Measurements from ENCODE around the gene HOMER1.

Gene HOMER1

DNA sequence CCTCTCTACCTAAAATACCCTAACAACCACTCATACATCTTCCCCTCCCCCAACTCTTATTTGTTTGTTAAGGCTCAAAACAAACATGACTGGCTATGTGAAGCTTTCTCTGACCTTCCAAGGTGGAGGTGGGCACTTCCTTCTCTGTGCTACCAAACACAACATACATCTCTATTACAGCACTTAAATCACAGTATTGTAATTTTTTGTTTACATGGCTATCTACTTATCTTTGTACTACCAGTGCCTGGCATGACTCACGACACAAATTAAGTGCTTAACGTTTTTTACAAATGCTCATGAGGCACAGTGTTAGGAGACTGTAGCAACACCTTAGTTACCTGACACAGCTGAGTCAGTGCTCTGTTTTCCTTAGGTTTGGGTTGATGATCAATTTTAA is 18.6 kb downstream of the HOMER1 start:
- H4K20me1 ChIP-seq (ENCODE audit: insufficient read depth, low read length), result no peaks in the 10 kb centered on the region
- no peaks in the 10 kb centered on the region for H3K79me2 ChIP-seq (ENCODE audit: low read length)
- H3K9ac ChIP-seq (ENCODE audit: low read length), result no peak overlapping the region
- H3K9me3 ChIP-seq (ENCODE audit: insufficient read depth, low read length), result no peaks in the 10 kb centered on the region
- H2AFZ ChIP-seq (ENCODE audit: low read depth, low read length), result no peak overlapping the region
- no peak overlapping the region for H3K4me3 ChIP-seq (ENCODE audit: low read length)
- H3K27me3 ChIP-seq (ENCODE audit: low read depth, low read length), result no peaks in the 10 kb centered on the region
- no peak overlapping the region for H3K4me2 ChIP-seq (ENCODE audit: low read length)
- TF ChIP-seq, protein P1, sequence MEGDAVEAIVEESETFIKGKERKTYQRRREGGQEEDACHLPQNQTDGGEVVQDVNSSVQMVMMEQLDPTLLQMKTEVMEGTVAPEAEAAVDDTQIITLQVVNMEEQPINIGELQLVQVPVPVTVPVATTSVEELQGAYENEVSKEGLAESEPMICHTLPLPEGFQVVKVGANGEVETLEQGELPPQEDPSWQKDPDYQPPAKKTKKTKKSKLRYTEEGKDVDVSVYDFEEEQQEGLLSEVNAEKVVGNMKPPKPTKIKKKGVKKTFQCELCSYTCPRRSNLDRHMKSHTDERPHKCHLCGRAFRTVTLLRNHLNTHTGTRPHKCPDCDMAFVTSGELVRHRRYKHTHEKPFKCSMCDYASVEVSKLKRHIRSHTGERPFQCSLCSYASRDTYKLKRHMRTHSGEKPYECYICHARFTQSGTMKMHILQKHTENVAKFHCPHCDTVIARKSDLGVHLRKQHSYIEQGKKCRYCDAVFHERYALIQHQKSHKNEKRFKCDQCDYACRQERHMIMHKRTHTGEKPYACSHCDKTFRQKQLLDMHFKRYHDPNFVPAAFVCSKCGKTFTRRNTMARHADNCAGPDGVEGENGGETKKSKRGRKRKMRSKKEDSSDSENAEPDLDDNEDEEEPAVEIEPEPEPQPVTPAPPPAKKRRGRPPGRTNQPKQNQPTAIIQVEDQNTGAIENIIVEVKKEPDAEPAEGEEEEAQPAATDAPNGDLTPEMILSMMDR (IDR thresholded peaks at IDR 0.05; ENCODE audit: low read depth, low read length), result no peak
- TF ChIP-seq EZH2phosphoT487 (IDR thresholded peaks at IDR 0.05; ENCODE audit: low read depth), result no peak
- H3K27ac ChIP-seq (ENCODE audit: low read length), result no peak overlapping the region
- no peaks in the 10 kb centered on the region for H3K36me3 ChIP-seq (replicated peaks; ENCODE audit: low read depth, low read length)
- H3K4me1 ChIP-seq (ENCODE audit: low read length), result no peaks in the 10 kb centered on the region

DNA sequence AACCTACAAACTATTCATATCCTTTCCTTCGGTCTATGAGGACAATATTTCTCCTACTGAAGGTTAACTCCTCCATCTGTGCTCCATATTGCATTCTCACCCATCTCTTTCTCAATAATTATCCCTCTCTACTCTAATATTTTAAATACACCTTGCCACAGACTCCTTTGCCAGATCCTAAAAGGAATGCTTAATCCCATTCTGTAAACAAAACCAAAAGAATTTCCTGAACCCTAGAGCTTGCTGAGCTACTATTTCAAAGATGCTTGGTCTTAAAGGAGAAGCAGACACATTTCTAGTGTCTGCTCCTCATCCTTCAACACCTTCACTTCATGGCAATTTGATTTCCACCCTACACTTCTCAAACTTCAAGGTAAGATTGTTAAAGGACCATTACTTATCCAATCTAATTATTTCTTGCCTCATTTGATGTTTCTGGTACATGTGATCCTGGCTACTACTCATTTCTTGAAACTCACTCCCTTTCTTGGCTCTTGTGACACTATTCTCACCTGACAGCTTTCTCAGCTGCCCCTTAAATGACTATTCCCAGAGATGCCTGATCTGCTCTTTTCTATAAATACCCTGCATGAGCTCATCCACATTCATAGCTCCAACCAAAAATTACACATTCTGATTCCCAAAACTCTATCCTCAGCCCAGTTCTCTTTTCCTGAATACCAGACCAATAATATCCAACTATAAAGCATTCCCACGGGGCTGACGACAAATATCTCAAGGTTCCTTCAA is 20.2 kb downstream of the HOMER1 start:
- Histone ChIP-seq H3K9me3 (ENCODE audit: insufficient read depth, low read length) (no peaks in the 10 kb centered on the region), H3K27ac (ENCODE audit: low read length) (no peak overlapping the region), H4K20me1 (ENCODE audit: insufficient read depth, low read length) (no peaks in the 10 kb centered on the region), H2AFZ (ENCODE audit: low read depth, low read length) (no peak overlapping the region), H3K27me3 (ENCODE audit: low read depth, low read length) (no peaks in the 10 kb centered on the region), H3K36me3 (replicated peaks; ENCODE audit: low read depth, low read length) (no peaks in the 10 kb centered on the region), H3K4me1 (ENCODE audit: low read length) (no peaks in the 10 kb centered on the region), H3K4me3 (ENCODE audit: low read length) (no peak overlapping the region), H3K9ac (ENCODE audit: low read length) (no peak overlapping the region), H3K4me2 (ENCODE audit: low read length) (no peak overlapping the region), H3K79me2 (ENCODE audit: low read length) (no peaks in the 10 kb centered on the region)
- TF ChIP-seq, protein P1 (IDR thresholded peaks at IDR 0.05; ENCODE audit: low read depth, low read length), result no peak
- no peak for TF ChIP-seq EZH2phosphoT487 (IDR thresholded peaks at IDR 0.05; ENCODE audit: low read depth)

DNA sequence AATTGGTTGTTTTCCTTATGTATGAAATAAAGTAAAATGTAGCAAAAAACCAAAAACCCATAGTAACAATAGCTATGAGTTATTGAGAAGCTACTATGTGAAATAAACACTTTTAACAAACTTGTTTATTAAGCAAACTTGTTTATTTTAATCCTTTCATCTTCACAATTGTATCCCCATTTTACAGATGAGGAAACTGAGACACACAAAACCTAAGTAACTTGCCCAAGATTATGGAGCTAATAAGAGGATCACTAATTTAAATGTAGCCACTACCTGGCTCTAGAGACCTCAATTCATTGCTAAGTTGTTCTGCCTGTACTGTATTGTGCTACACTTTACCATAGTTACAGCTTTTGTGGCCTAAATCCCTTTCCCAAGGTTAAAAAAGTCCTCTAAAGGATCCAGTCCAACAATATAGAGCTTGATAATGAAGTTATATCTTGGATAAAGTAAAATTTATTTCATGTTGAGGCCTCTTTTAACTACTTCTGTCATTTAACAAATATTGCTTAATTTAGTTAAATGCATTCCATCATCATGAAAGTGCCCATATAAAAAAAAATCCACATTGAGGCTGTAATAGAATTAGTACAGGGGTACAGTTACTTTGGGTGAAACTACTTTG is 22.1 kb downstream of the HOMER1 start:
- Histone ChIP-seq H3K9ac (ENCODE audit: low read length) (no peak overlapping the region), H2AFZ (ENCODE audit: low read depth, low read length) (no peak overlapping the region), H4K20me1 (ENCODE audit: insufficient read depth, low read length) (no peaks in the 10 kb centered on the region), H3K27ac (ENCODE audit: low read length) (no peak overlapping the region), H3K4me3 (ENCODE audit: low read length) (no peak overlapping the region), H3K9me3 (ENCODE audit: insufficient read depth, low read length) (no peaks in the 10 kb centered on the region), H3K36me3 (replicated peaks; ENCODE audit: low read depth, low read length) (no peaks in the 10 kb centered on the region), H3K79me2 (ENCODE audit: low read length) (no peaks in the 10 kb centered on the region), H3K4me1 (ENCODE audit: low read length) (no peaks in the 10 kb centered on the region), H3K27me3 (ENCODE audit: low read depth, low read length) (no peaks in the 10 kb centered on the region), H3K4me2 (ENCODE audit: low read length) (no peak overlapping the region)
- no peak for TF ChIP-seq EZH2phosphoT487 (IDR thresholded peaks at IDR 0.05; ENCODE audit: low read depth)
- TF ChIP-seq, protein P1 (IDR thresholded peaks at IDR 0.05; ENCODE audit: low read depth, low read length), result no peak

DNA sequence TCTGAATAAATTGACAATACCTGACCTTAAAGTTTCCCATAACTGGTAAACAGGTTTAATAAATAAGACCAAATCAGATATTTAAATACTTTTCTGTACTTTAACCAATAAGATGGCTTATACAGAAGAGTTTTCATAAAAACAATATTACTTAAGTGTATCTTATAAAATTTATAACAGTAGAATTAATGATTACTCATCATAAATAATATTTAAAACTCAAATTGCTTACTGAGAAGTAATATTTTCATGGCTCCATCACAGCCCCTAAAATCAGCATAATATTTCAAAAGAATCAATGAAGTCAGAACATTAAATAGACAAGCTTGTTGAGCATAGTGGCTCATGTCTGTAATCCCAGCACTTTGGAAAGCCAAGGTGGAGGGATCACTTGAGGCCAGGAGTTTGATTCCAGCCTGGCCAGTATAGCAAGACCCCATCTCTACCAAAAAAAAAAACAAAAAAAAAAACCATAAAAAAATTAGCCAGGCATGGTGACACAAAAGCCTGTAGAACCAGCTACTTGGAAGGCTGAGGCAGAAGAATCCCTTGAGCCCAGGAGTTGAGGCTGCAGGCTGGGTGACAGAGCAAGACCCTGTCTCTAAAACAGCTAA is 23.5 kb downstream of the HOMER1 start:
- Histone ChIP-seq H3K79me2 (ENCODE audit: low read length) (no peaks in the 10 kb centered on the region), H3K9ac (ENCODE audit: low read length) (no peak overlapping the region), H4K20me1 (ENCODE audit: insufficient read depth, low read length) (no peaks in the 10 kb centered on the region), H3K4me1 (ENCODE audit: low read length) (no peaks in the 10 kb centered on the region), H3K9me3 (ENCODE audit: insufficient read depth, low read length) (no peaks in the 10 kb centered on the region), H3K4me3 (ENCODE audit: low read length) (no peak overlapping the region), H3K36me3 (replicated peaks; ENCODE audit: low read depth, low read length) (no peaks in the 10 kb centered on the region), H3K27ac (ENCODE audit: low read length) (no peak overlapping the region), H3K27me3 (ENCODE audit: low read depth, low read length) (no peaks in the 10 kb centered on the region), H2AFZ (ENCODE audit: low read depth, low read length) (no peak overlapping the region), H3K4me2 (ENCODE audit: low read length) (no peak overlapping the region)
- TF ChIP-seq EZH2phosphoT487 (IDR thresholded peaks at IDR 0.05; ENCODE audit: low read depth), result no peak
- TF ChIP-seq, protein P1 (IDR thresholded peaks at IDR 0.05; ENCODE audit: low read depth, low read length), result no peak

Data from OCI-LY3 (cell line).